GM06990 (cell line): ENCODE measurements around the gene HECW1.
"Not testable (repeated sequence)": the region's sequence is repeated elsewhere in the genome, so short reads cannot be mapped to it uniquely, and the experiment has no call there.

Source experiments
- DNase-seq: peaks from one replicate; pipeline ENCODE4 v3.0.0-alpha.2; 2011; ENCODE audit not compliant: insufficient read length; ENCODE audit errors: extremely low read depth
- H3K27me3 ChIP-seq: replicated peaks from 2 replicates; pipeline ENCODE4 v1.6.0; 2011; ENCODE audit warnings: low read length; ENCODE audit not compliant: control insufficient read depth, insufficient read depth
- H3K36me3 ChIP-seq: 2 replicates; pipeline ENCODE4 v1.5.1; 2011; ENCODE audit warnings: low read length; ENCODE audit not compliant: control insufficient read depth, insufficient read depth
- H3K4me3 ChIP-seq: replicated peaks from 2 replicates; pipeline ENCODE4 v1.5.1; 2011; ENCODE audit warnings: low read depth, mild to moderate bottlenecking, control low read depth, low read length
- CTCF ChIP-seq: IDR thresholded peaks from 2 replicates; pipeline ENCODE4 v1.5.1; 2011; ENCODE audit warnings: low read length, control low read depth, mild to moderate bottlenecking, inconsistent platforms; ENCODE audit not compliant: insufficient read depth, poor library complexity, severe bottlenecking

HECW1 gene

GRCh38 chr7:43199371-43200160 is 87.1 kb downstream of the HECW1 start:
- H3K27me3 ChIP-seq, result no peaks in the 10 kb centered on the region
- H3K36me3 ChIP-seq, result no peaks in the 10 kb centered on the region
- no peak for DNase-seq
- no peak overlapping the region for H3K4me3 ChIP-seq
- TF ChIP-seq CTCF, result no peak

GRCh38 chr7:43201912-43202311 is 89.5 kb downstream of the HECW1 start:
- Histone ChIP-seq H3K4me3 (no peak overlapping the region), H3K36me3 (no peaks in the 10 kb centered on the region), H3K27me3 (no peaks in the 10 kb centered on the region)
- DNase-seq, result no peak
- TF ChIP-seq CTCF, result no peak

- H3K27me3 ChIP-seq, result no peaks in the 10 kb centered on the region
- no peaks in the 10 kb centered on the region for H3K36me3 ChIP-seq
- TF ChIP-seq CTCF, result no peak
- H3K4me3 ChIP-seq, result no peak overlapping the region
- no peak for DNase-seq
Observed at GRCh38 chr7:43204081-43204480, 91.6 kb downstream of the HECW1 start.

- no peak for DNase-seq
- no peak for TF ChIP-seq CTCF
- Histone ChIP-seq H3K27me3 (no peaks in the 10 kb centered on the region), H3K36me3 (no peaks in the 10 kb centered on the region), H3K4me3 (no peak overlapping the region)
Observed at GRCh38 chr7:43205171-43205795, 92.8 kb downstream of the HECW1 start.

GRCh38 chr7:43208242-43208641 is 95.8 kb downstream of the HECW1 start:
- Histone ChIP-seq H3K27me3 (no peaks in the 10 kb centered on the region), H3K36me3 (no peaks in the 10 kb centered on the region), H3K4me3 (no peak overlapping the region)
- no peak for DNase-seq
- TF ChIP-seq CTCF, result no peak

GRCh38 chr7:43210539-43210938 is 98.1 kb downstream of the HECW1 start:
- H3K27me3 ChIP-seq, DNase-seq, H3K36me3 ChIP-seq, H3K4me3 ChIP-seq: not testable (repeated sequence)
